AG04450 (cell line): ENCODE data around the gene TRIO. TPM values are rescaled to one million over a fixed set of nuclear protein-coding genes. Genes with fewer than 3 reads are reported as not detected.

Experiments used
- CTCF ChIA-PET: fragments of 300-600, 350-600 bp; formaldehyde crosslinking; extraction: SDS; loops from one replicate; lab custom pipeline; 2022; ENCODE audit warnings: antibody characterized with exemption, inconsistent platforms; lab: Charles Lee
- POLR2A ChIA-PET: fragments of 350-600 bp; formaldehyde crosslinking; extraction: SDS; loops from one replicate; lab custom pipeline; 2021; ENCODE audit warnings: antibody characterized with exemption, inconsistent platforms; lab: Yijun Ruan, JAX
- DNase-seq: peaks from one replicate; pipeline ENCODE4 v3.0.0-alpha.2; 2011; ENCODE audit warnings: low read depth, low spot score
- H3K27ac ChIP-seq: one replicate; pipeline ENCODE4 v1.5.1; 2012; ENCODE audit warnings: low read depth, low read length, control low read depth
- H3K27me3 ChIP-seq: one replicate; pipeline ENCODE4 v1.6.0; 2012; ENCODE audit warnings: low read length; ENCODE audit not compliant: control insufficient read depth, insufficient read depth
- H3K4me3 ChIP-seq: 2 replicates; pipeline ENCODE4 v1.5.1; 2011; ENCODE audit warnings: mild to moderate bottlenecking, low read depth, low read length, control low read depth
- H3K9me3 ChIP-seq: 2 replicates; pipeline ENCODE4 v1.5.1; 2012; ENCODE audit warnings: low read length; ENCODE audit not compliant: control insufficient read depth, insufficient read depth
- CTCF ChIP-seq: IDR thresholded peaks from 2 replicates; pipeline ENCODE4 v1.5.1; 2011; ENCODE audit warnings: low read depth, low read length, control low read depth, inconsistent platforms
- polyA plus RNA-seq: library from polyadenylated mRNA; depleted of rRNA; stranded (reverse); fragments of >200 nt; gene quantifications from 2 replicates; pipeline ENCODE4 v1.2.3, GENCODE V29; 2011

Gene TRIO
- polyA plus RNA-seq, 1 experiment, result 268 TPM

- H3K27ac ChIP-seq, result no peak overlapping the region
- POLR2A ChIA-PET, result no interaction called here
- 0 out of 2 replicates have a peak overlapping the region, but pooled peaks have one; percentile 3 for H3K4me3 ChIP-seq
- H3K27me3 ChIP-seq, result no peaks in the 10 kb centered on the region
- TF ChIP-seq CTCF, result no peak
- CTCF ChIA-PET, result interaction anchor here (1.5 kb wide), 1 partner anchor 12 kb away, joined by 5 read pairs; no protein-coding TSS in a partner anchor
- no peak for DNase-seq
- H3K9me3 ChIP-seq, result peaks cover 26% of the 10 kb centered on the region
These were observed 115.7 kb downstream of the TRIO start for GRCh38 chr5:14258840-14259239.

DNA sequence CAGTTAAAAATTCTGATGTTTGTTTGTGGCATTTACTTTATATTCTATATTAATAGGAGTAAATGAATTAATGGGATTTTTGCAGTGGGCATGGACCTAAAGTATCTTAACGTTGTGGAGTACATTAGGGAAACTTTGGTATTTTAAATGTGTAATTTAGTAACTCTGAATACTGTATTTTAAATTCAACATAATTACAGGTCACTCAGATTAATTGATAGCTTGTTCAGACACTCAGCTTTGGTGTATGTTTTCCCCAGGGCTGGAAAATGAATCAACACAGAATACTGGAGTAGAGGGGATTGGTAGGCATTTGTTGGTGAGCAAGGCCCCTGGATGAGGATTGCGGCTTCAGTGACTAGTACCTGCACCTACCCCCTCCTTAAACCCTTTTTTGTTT lies 117.5 kb downstream of the TRIO start:
- H3K4me3 ChIP-seq, result no peak overlapping the region
- TF ChIP-seq CTCF, result no peak
- POLR2A ChIA-PET, result no interaction called here
- no peak for DNase-seq
- CTCF ChIA-PET, result interaction anchor here (1.0 to 1.7 kb wide), 2 partner anchors 9 to 284 kb away, joined by 3 to 5 read pairs; no protein-coding TSS in a partner anchor
- no peak overlapping the region for H3K27ac ChIP-seq
- H3K27me3 ChIP-seq, result no peaks in the 10 kb centered on the region
- H3K9me3 ChIP-seq, result peaks cover 14% of the 10 kb centered on the region

DNA sequence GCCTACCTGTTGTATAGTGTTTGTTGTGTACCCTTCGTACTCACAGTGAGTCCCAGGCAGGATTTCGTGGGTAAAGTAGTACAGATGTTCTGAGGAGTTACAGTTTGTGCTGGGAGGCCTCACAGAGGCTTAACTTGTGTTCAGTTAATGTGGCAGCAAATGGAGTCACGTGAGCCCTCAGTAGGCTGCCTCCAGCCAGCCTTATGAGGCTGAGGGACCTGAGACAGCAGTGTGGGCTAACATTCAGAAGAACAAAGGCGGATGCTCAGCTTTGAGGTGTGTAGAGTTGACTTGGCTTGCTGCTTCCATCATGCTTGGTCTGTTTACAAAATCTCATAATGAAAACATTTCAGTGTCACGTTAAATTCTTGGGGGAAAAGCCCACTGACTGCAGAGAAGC lies 118.1 kb downstream of the TRIO start:
- no peak overlapping the region for H3K4me3 ChIP-seq
- ChIA-PET CTCF (interaction anchor here (1.0 to 1.7 kb wide), 2 partner anchors 9 to 284 kb away, joined by 3 to 5 read pairs; no protein-coding TSS in a partner anchor), POLR2A (no interaction called here)
- DNase-seq, result no peak
- peak overlapping the region; percentile 58 for H3K27ac ChIP-seq
- no peaks in the 10 kb centered on the region for H3K27me3 ChIP-seq
- TF ChIP-seq CTCF, result no peak
- H3K9me3 ChIP-seq, result peaks cover 9% of the 10 kb centered on the region

GRCh38 chr5:14261856-14262611 lies 118.9 kb downstream of the TRIO start:
- no peak overlapping the region for H3K4me3 ChIP-seq
- ChIA-PET CTCF (no interaction called here), POLR2A (no interaction called here)
- TF ChIP-seq CTCF, result no peak
- peaks cover 3% of the 10 kb centered on the region for H3K9me3 ChIP-seq
- DNase-seq, result no peak
- no peaks in the 10 kb centered on the region for H3K27me3 ChIP-seq
- H3K27ac ChIP-seq, result peak overlapping the region; percentile 22

- ChIA-PET CTCF (no interaction called here), POLR2A (no interaction called here)
- no peak for DNase-seq
- Histone ChIP-seq H3K27me3 (no peaks in the 10 kb centered on the region), H3K4me3 (no peak overlapping the region), H3K9me3 (no peaks in the 10 kb centered on the region), H3K27ac (peak overlapping the region; percentile 22)
- TF ChIP-seq CTCF, result no peak
These were observed 120.0 kb downstream of the TRIO start for GRCh38 chr5:14263113-14263512.
